NK-92 treated with Interleukin-12 subunit alpha and Interleukin-12 subunit beta, amount 100 ng/mL, for 24 hours (cell line): ENCODE results near the gene POC1A.

Experiments used
- DNase-seq: peaks from one replicate; lab custom pipeline; 2025; lab: John Stamatoyannopoulos, UW

Gene POC1A

DNA sequence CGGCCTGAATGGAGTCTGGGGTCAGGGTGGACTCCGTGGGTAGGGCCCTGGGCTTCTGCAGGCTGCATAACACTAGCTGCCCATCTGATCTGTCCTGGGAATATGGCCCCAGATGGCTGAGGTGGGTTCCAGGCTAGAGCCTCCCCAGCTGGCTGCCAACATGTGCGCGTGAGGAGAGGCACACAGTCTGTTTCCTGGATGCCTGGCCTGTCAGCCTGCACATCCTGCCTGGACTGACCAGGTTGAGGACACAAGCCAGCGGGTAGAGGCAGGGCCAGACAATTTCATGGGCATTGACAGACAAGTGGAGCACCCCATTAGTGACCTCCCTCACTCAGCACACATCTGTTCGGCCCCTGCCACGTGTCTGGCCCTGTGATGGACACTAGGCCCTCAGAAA lies 128.8 kb downstream of the POC1A start:
- no peak for DNase-seq
